IMR-90 (cell line): ENCODE data around the gene SALL2.

Experiments
- BHLHE40 ChIP-seq: fragments of 150-350 bp; IDR thresholded peaks from 2 replicates; pipeline ENCODE4 v1.6.1; 2016; ENCODE audit warnings: mild to moderate bottlenecking, low read depth, low read length
- CEBPB ChIP-seq: IDR thresholded peaks from 2 replicates; pipeline ENCODE4 v1.6.1; 2012; ENCODE audit warnings: low read depth, low read length, improper control_type of control experiment
- FOS ChIP-seq: fragments of 150-350 bp; IDR thresholded peaks from 2 replicates; pipeline ENCODE4 v1.6.1; 2016; ENCODE audit warnings: low read depth, low read length
- POLR2A ChIP-seq: IDR thresholded peaks from 2 replicates; pipeline ENCODE4 v1.6.1; 2012; ENCODE audit warnings: mild to moderate bottlenecking, low read depth, low read length
- SMC3 ChIP-seq: fragments of 150-350 bp; IDR thresholded peaks from 2 replicates; pipeline ENCODE4 v1.6.1; 2016; ENCODE audit warnings: low read depth, mild to moderate bottlenecking, antibody characterized with exemption, low read length, moderate library complexity
- TF ChIP-seq, protein P1 (sequence below): conservative IDR thresholded peaks from 2 replicates; pipeline ENCODE4 v1.5.1; 2012; ENCODE audit warnings: mild to moderate bottlenecking, low read depth, low read length, improper control_type of control experiment

- no peak for TF ChIP-seq POLR2A
- no peak for TF ChIP-seq BHLHE40
- TF ChIP-seq, protein P1, sequence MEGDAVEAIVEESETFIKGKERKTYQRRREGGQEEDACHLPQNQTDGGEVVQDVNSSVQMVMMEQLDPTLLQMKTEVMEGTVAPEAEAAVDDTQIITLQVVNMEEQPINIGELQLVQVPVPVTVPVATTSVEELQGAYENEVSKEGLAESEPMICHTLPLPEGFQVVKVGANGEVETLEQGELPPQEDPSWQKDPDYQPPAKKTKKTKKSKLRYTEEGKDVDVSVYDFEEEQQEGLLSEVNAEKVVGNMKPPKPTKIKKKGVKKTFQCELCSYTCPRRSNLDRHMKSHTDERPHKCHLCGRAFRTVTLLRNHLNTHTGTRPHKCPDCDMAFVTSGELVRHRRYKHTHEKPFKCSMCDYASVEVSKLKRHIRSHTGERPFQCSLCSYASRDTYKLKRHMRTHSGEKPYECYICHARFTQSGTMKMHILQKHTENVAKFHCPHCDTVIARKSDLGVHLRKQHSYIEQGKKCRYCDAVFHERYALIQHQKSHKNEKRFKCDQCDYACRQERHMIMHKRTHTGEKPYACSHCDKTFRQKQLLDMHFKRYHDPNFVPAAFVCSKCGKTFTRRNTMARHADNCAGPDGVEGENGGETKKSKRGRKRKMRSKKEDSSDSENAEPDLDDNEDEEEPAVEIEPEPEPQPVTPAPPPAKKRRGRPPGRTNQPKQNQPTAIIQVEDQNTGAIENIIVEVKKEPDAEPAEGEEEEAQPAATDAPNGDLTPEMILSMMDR, result no peak
- TF ChIP-seq SMC3, result no peak
- TF ChIP-seq CEBPB, result no peak
- no peak for TF ChIP-seq FOS
These were observed 7.4 kb downstream of the SALL2 start for GRCh38 chr14:21518725-21519124.
